Activated T-helper 1 cell treated with anti-CD3 and anti-CD28 coated beads, Interleukin-2, amount 50 U/mL, for 16 hours (primary cell): Measurements from ENCODE around the gene TAX1BP1.
A peak's percentile ranks its signal among the peaks of the same experiment; 100 is the strongest.
"Not testable (repeated sequence)": the region's sequence is repeated elsewhere in the genome, so short reads cannot be mapped to it uniquely, and the experiment has no call there.

Experiments used
- DNase-seq, 2 donors: peaks; one replicate each; pipeline ENCODE4 v3.0.0-alpha.2; 2020; ENCODE audit warnings: low read depth in 1 of 2, low spot score in 1 of 2

TAX1BP1 gene

GRCh38 chr7:27737616-27738015 lies 2.3 kb upstream of the TAX1BP1 start:
- DNase-seq: no peak

- DNase-seq: peak in 1 of 2 donors; percentile 2
These were observed 557 bp upstream of the TAX1BP1 start for GRCh38 chr7:27739301-27739908.

- peak; percentile 67 to 78 for DNase-seq
These were observed 606 bp downstream of the TAX1BP1 start for GRCh38 chr7:27740449-27741086.

GRCh38 chr7:27742091-27742710 lies 2.2 kb downstream of the TAX1BP1 start:
- DNase-seq: not testable (repeated sequence)

- no peak for DNase-seq
These were observed 5.2 kb downstream of the TAX1BP1 start for GRCh38 chr7:27745064-27745583.

- no peak for DNase-seq
These were observed 6.5 kb downstream of the TAX1BP1 start for GRCh38 chr7:27746486-27746885.

- no peak for DNase-seq
These were observed 7.0 kb downstream of the TAX1BP1 start for GRCh38 chr7:27746978-27747377.

GRCh38 chr7:27747589-27748368 lies 7.8 kb downstream of the TAX1BP1 start:
- DNase-seq: no peak

GRCh38 chr7:27750316-27750715 lies 10.4 kb downstream of the TAX1BP1 start:
- DNase-seq: no peak

GRCh38 chr7:27751888-27752660 lies 12.1 kb downstream of the TAX1BP1 start:
- DNase-seq: no peak

GRCh38 chr7:27753863-27754262 lies 13.9 kb downstream of the TAX1BP1 start:
- no peak for DNase-seq

- DNase-seq: no peak
These were observed 16.3 kb downstream of the TAX1BP1 start for GRCh38 chr7:27756298-27756697.

GRCh38 chr7:27759491-27759890 lies 19.5 kb downstream of the TAX1BP1 start:
- DNase-seq: no peak

- DNase-seq: no peak
These were observed 22.1 kb downstream of the TAX1BP1 start for GRCh38 chr7:27762062-27762461.

GRCh38 chr7:27763983-27764508 lies 24.1 kb downstream of the TAX1BP1 start:
- DNase-seq: no peak

GRCh38 chr7:27765841-27766240 lies 25.9 kb downstream of the TAX1BP1 start:
- no peak for DNase-seq

- no peak for DNase-seq
These were observed 27.4 kb downstream of the TAX1BP1 start for GRCh38 chr7:27767374-27767773.

- DNase-seq: no peak
These were observed 31.1 kb downstream of the TAX1BP1 start for GRCh38 chr7:27771111-27771510.

- DNase-seq: no peak
These were observed 34.9 kb downstream of the TAX1BP1 start for GRCh38 chr7:27774717-27775328.

- DNase-seq: no peak
These were observed 35.8 kb downstream of the TAX1BP1 start for GRCh38 chr7:27775782-27776181.
